ENCODE measurements around the gene FAM222B.
A peak's percentile ranks its signal among the peaks of the same experiment; 100 is the strongest.

Gene FAM222B

GRCh38 chr17:28816540-28816939 lies 26.1 kb downstream of the FAM222B start:
- H3K9me3 ChIP-seq (ENCODE audit: control insufficient read depth, insufficient read depth, low read depth, low read length), result no peaks in the 10 kb centered on the region
- no peaks in the 10 kb centered on the region; a peak in 1 of 3 replicates for H3K36me3 ChIP-seq (ENCODE audit: control insufficient read depth in 2 of 2, insufficient read depth in 1 of 2, low read length in 2 of 2)
- no peak overlapping the region for H3K4me3 ChIP-seq (ENCODE audit: low read depth, low read length)
- no peak overlapping the region for H3K27ac ChIP-seq (ENCODE audit: extremely low read depth, low read depth, low read length)
- POLR2A ChIA-PET, result no interaction called here
- TF ChIP-seq ATF2 (tag by site-specific recombination; IDR thresholded peaks at IDR 0.05; ENCODE audit: low read depth) (peak; percentile 56), ZNF629 (tag by site-specific recombination; IDR thresholded peaks at IDR 0.05) (peak; percentile 66), ZNF785 (tag by site-specific recombination; IDR thresholded peaks at IDR 0.05) (no peak), KLF1 (tag by site-specific recombination; IDR thresholded peaks at IDR 0.05) (no peak), ZBTB10 (tag by site-specific recombination; IDR thresholded peaks at IDR 0.05) (no peak)
- TF ChIP-seq, protein P1, sequence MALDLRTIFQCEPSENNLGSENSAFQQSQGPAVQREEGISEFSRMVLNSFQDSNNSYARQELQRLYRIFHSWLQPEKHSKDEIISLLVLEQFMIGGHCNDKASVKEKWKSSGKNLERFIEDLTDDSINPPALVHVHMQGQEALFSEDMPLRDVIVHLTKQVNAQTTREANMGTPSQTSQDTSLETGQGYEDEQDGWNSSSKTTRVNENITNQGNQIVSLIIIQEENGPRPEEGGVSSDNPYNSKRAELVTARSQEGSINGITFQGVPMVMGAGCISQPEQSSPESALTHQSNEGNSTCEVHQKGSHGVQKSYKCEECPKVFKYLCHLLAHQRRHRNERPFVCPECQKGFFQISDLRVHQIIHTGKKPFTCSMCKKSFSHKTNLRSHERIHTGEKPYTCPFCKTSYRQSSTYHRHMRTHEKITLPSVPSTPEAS (tag by site-specific recombination; IDR thresholded peaks at IDR 0.05), result no peak
- TF ChIP-seq, protein P2, sequence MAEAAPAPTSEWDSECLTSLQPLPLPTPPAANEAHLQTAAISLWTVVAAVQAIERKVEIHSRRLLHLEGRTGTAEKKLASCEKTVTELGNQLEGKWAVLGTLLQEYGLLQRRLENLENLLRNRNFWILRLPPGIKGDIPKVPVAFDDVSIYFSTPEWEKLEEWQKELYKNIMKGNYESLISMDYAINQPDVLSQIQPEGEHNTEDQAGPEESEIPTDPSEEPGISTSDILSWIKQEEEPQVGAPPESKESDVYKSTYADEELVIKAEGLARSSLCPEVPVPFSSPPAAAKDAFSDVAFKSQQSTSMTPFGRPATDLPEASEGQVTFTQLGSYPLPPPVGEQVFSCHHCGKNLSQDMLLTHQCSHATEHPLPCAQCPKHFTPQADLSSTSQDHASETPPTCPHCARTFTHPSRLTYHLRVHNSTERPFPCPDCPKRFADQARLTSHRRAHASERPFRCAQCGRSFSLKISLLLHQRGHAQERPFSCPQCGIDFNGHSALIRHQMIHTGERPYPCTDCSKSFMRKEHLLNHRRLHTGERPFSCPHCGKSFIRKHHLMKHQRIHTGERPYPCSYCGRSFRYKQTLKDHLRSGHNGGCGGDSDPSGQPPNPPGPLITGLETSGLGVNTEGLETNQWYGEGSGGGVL (tag by site-specific recombination; IDR thresholded peaks at IDR 0.05), result no peak
- CTCF ChIA-PET, result no interaction called here
- H3K4me1 ChIP-seq (ENCODE audit: control insufficient read depth, insufficient read depth, low read length), result peaks cover 9% of the 10 kb centered on the region

DNA sequence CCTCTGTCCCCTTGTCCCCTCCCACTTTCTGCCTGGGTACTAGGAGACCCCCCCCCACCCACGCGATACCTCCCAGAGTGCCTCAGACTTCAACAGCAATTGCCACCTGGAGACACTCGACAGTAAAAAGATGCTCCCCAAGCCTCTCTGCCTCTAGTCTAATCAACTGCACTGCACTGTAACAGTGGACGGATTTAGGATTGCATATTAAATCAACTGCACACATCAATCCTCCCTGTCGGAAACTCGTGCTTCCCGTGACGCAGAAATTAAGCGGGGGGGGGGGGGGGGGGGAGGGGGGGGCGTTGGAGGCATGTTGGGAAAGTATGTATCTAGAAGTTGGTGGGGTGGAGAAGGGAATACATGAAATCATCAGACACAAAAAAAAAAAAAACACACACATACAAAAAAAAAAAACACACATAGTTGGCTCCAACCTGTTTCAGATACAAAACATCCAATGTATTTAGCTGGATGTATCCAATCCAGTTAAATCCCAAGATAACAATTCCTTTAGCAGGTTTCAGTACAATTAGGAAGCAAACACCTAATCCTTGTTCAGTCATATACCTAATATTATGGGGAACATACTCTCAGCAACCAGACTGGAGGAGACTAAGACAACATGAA lies 29.7 kb downstream of the FAM222B start:
- H3K4me1 ChIP-seq (ENCODE audit: control insufficient read depth, insufficient read depth, low read length), result peaks cover 16% of the 10 kb centered on the region
- peak overlapping the region; percentile 81 for H3K27ac ChIP-seq (ENCODE audit: extremely low read depth, low read depth, low read length)
- CTCF ChIA-PET, result interaction anchor here (0.7 to 1.5 kb wide), 3 partner anchors 15 to 38 kb away, joined by 3 read pairs; no protein-coding TSS in a partner anchor
- POLR2A ChIA-PET, result interaction anchor here (0.6 to 2.7 kb wide), 11 partner anchors 11 to 93 kb away, joined by 3 to 20 read pairs (median 5); partner anchors contain the start of genes DHRS13, FAM222B, RPL23A and TLCD1
- H3K9me3 ChIP-seq (ENCODE audit: control insufficient read depth, insufficient read depth, low read depth, low read length), result no peaks in the 10 kb centered on the region
- peak overlapping the region; percentile 94 for H3K4me3 ChIP-seq (ENCODE audit: low read depth, low read length)
- no peaks in the 10 kb centered on the region for H3K36me3 ChIP-seq (ENCODE audit: control insufficient read depth in 2 of 2, insufficient read depth in 1 of 2, low read length in 2 of 2)
- TF ChIP-seq GLIS2 (tag by site-specific recombination; IDR thresholded peaks at IDR 0.05), result peak; percentile 19; the same call in 1 of the 2 replicates
- TF ChIP-seq, protein P1 (tag by site-specific recombination; IDR thresholded peaks at IDR 0.05), result peak; percentile 43; the same call in 1 of the 2 replicates
- TF ChIP-seq ZNF561 (tag by site-specific recombination; IDR thresholded peaks at IDR 0.05; ENCODE audit: borderline replicate concordance), result no peak
- TF ChIP-seq, protein P3, sequence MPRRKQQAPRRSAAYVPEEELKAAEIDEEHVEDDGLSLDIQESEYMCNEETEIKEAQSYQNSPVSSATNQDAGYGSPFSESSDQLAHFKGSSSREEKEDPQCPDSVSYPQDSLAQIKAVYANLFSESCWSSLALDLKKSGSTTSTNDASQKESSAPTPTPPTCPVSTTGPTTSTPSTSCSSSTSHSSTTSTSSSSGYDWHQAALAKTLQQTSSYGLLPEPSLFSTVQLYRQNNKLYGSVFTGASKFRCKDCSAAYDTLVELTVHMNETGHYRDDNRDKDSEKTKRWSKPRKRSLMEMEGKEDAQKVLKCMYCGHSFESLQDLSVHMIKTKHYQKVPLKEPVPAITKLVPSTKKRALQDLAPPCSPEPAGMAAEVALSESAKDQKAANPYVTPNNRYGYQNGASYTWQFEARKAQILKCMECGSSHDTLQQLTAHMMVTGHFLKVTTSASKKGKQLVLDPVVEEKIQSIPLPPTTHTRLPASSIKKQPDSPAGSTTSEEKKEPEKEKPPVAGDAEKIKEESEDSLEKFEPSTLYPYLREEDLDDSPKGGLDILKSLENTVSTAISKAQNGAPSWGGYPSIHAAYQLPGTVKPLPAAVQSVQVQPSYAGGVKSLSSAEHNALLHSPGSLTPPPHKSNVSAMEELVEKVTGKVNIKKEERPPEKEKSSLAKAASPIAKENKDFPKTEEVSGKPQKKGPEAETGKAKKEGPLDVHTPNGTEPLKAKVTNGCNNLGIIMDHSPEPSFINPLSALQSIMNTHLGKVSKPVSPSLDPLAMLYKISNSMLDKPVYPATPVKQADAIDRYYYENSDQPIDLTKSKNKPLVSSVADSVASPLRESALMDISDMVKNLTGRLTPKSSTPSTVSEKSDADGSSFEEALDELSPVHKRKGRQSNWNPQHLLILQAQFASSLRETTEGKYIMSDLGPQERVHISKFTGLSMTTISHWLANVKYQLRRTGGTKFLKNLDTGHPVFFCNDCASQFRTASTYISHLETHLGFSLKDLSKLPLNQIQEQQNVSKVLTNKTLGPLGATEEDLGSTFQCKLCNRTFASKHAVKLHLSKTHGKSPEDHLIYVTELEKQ (tag by site-specific recombination; IDR thresholded peaks at IDR 0.05; ENCODE audit: borderline replicate concordance), result peak; percentile 7; the same call in 1 of the 2 replicates
- TF ChIP-seq MYNN (tag by site-specific recombination; IDR thresholded peaks at IDR 0.05; ENCODE audit: borderline replicate concordance), result no peak
- TF ChIP-seq SCRT1 (tag by site-specific recombination; IDR thresholded peaks at IDR 0.05; ENCODE audit: borderline replicate concordance), result no peak
- peak; percentile 54 for TF ChIP-seq ZBTB17 (tag by site-specific recombination; IDR thresholded peaks at IDR 0.05)
- TF ChIP-seq ZNF544 (tag by site-specific recombination; IDR thresholded peaks at IDR 0.05), result no peak
- peak; percentile 60 for TF ChIP-seq ZNF362 (tag by site-specific recombination; IDR thresholded peaks at IDR 0.05)
- TF ChIP-seq, protein P4, sequence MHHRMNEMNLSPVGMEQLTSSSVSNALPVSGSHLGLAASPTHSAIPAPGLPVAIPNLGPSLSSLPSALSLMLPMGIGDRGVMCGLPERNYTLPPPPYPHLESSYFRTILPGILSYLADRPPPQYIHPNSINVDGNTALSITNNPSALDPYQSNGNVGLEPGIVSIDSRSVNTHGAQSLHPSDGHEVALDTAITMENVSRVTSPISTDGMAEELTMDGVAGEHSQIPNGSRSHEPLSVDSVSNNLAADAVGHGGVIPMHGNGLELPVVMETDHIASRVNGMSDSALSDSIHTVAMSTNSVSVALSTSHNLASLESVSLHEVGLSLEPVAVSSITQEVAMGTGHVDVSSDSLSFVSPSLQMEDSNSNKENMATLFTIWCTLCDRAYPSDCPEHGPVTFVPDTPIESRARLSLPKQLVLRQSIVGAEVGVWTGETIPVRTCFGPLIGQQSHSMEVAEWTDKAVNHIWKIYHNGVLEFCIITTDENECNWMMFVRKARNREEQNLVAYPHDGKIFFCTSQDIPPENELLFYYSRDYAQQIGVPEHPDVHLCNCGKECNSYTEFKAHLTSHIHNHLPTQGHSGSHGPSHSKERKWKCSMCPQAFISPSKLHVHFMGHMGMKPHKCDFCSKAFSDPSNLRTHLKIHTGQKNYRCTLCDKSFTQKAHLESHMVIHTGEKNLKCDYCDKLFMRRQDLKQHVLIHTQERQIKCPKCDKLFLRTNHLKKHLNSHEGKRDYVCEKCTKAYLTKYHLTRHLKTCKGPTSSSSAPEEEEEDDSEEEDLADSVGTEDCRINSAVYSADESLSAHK (tag by site-specific recombination; IDR thresholded peaks at IDR 0.05), result no peak

All from HEK293 (cell line).